Measurements from ENCODE around the gene MYF6.
"Not testable (repeated sequence)": the region's sequence is repeated elsewhere in the genome, so short reads cannot be mapped to it uniquely, and the experiment has no call there.

Gene MYF6

DNA sequence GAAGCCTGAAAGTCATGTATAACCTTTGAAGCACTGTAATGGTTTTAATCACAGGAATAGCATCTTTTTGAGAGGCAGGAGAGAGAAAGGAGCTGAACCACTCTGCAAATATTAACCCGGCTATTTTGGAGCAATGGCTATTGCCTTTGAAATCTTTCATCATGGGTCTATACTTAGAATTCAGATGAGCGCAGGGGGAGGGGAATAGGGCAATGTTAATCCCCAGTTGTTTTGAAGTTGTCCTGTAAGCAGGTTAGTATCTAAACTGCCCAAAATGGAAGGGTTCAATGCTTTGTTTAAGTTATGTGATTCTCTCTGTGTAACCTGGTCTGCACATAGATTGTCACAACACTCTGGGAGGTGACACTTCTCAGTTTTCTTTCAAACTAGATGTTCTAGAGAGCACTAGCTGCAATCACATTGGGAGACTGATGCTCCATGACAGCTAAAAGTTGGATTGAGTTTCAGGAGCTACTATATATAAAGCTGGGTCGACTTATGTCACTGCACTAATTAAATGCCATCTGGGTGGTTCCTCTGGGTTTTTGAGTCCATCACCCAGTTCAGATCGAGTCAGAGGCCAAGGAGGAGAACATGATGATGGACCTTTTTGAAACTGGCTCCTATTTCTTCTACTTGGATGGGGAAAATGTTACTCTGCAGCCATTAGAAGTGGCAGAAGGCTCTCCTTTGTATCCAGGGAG, at the start of gene MYF6:
Gene MYF6, plus strand, starts transcription at position 509 of the 704 bp plus-strand sequence. Its CDS starts 86 bp downstream, at position 595.
- ATAC-seq (no peak), DNase-seq (no peak)

DNA sequence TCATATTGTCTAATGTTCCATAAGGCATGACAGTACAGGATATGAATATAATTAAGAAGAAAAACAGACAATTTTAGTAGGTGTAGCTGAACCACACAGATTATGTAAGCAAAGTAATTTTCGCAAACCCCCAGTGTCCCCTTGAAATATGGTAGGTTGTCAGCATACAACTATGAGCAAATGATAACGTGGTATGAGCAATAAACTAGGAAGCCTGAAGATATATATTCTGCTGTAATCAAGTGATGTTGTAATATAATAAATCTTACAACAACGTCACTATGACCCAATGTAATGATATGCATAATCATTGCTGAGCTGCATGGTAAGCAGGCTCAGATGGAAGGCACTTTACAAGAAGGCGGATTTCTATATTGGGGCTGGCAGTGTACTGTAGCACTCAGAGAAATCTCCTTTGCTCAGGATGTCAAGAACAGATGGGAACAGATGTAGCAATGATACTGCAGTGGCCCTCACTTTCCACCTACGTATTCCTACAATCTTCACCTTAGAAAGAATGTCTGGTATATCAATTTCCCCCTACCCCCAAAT, 47.8 kb upstream of the MYF6 start:
- DNase-seq (no peak), ATAC-seq (no peak)

DNA sequence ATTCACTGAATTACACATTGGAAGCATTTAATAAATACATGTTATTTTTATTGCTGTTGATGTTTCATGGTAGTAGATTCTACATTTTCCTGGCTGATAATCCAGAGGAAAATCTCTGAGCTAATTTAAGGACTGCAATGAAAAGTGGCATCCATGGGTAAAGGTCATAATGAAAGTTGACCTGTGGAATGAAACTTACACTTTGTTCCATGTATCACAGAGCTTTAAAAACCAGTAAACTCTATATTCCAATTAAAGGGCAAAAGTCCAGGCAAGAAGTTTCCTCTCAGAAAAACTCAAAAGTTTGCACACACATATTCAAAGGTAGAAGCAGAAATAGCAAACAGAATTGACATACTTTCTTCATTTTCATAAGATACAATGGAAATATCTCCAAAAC, 44.8 kb upstream of the MYF6 start:
- ATAC-seq, result no peak
- DNase-seq, result no peak

DNA sequence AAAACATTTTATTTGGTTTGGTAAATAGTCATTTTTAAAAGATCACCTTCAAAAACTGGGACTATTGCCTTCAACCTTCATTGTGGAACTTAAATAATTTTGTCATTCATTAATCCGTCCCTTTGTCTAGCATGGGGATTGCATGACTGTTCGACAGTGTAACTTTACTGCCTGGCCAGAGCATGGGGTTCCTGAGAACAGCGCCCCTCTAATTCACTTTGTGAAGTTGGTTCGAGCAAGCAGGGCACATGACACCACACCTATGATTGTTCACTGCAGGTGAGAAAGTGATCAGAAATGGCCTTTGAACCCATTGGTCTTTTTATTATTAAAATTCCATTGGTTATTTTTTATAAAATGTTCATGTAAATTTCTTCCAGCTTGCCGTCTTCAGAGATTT, 37.2 kb upstream of the MYF6 start:
- ATAC-seq, result no peak
- no peak for DNase-seq

DNA sequence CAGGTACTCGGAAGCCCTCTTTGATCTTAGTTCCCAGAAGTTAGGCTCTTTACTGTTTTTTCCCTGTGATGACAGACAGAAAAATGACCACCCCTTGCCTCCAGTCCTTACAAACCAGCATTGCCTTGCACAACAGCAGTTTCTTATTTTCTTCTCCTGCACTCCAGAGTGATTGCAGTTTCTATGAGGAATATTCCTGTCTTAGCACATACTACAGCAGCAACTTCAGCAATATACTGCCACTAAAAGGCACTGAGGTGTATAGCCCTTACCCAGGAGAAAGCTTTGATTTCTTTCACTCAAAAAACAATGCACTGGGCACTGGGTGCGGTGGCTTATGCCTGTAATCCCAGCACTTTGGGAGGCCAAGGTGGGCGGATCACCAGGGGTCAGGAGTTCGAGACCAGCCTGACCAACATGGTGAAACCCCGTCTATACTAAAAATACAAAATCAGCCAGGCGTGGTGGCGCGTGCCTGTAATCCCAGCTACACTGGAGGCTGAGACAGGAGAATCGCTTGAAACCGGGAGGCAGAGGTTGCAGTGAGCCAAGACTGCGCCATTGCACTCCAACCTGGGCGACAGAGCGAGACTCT, 31.3 kb upstream of the MYF6 start:
- not testable (repeated sequence) for DNase-seq, ATAC-seq

DNA sequence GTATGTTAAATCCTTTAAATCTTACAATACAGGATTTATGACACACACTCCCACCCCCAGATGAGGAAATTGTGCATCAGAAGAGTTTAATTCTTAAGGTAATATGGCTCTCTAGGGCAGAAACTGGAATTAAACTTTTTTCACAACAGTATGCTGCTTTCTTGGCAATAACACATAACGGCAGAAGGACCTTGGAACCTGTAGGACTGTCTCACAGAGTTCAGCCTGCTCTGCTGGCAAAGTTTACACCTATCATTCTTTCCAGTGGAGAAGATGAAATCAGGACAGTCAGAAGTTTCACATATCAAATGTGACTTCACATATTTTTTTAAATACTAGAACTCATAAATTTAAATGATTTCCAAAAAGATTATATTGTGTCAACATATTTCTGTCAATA, 30.6 kb upstream of the MYF6 start:
- DNase-seq (no peak), ATAC-seq (no peak)

DNA sequence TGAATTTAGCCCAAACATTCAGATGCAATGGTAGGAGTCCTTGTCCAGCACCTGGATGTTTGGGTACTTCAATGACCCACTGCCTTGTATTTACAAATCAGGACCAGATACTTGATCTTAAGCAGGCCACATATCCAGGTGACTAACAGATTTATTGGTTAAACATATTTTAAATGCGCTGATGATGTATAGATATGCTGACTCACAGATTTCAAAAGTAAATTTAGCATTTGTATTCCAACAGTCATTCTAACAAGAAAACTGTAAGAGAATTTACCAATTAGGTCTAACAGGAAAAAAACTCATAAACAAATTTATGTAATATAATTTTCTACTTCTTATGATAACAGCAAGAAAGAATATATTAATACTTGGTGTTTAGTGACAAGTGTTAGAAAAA, 29.4 kb upstream of the MYF6 start:
- DNase-seq (no peak), ATAC-seq (no peak)

DNA sequence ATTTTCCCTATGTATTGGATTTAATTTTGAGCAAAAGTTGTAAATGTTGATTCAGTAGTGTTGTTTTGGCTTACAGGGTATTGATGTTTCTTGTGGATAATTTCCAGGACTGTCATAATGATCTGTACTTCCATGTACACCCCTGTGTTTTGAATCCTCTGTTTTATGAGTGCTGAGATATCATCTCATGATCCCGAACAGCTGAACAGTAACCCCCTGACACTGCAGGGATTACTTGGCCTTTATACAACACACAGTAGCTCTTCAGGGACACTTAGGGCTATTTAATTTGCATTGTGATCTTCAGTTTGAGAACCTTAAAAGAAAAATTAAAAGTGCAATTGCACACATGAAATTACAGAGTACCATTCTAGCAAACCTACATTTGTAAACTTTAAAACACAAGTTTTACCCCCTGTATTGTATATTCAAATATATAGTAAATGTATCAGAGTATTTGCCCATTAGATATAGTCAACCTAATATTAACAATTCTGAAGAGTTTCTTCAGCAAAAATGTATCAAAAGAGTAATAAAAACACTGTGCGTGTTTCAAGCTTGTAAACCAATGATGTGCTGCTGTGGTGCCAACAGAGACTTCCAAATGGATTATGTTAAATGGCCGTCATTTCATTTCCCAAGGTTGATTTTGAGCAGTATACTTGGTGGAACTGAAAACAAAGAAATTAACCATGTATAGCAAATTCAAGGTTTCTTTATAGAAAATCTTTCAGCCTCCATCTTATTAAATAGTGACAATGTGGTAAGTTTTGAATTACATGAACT, 27.9 kb upstream of the MYF6 start:
- ATAC-seq, result no peak

DNA sequence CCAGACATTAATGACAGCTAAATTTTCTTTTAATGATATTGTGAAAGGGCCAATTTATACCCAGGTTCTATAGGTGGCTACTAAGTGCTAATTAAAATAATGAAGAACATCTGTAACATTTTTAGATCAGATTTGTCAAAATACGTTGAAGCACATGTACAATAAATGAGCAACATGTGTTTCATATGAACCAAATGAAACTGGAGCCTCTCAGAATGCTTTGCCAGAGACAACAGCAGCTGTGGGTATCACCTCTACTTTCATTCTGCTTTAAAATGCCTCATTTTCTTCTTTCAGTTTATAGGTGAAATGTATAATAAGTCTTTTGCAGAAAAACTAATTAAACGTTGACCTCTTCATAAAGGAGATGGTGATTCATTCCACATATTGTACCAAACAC, 26.1 kb upstream of the MYF6 start:
- DNase-seq, result no peak
- ATAC-seq, result no peak

More for the DNA sequence above, 27.9 kb upstream of the MYF6 start:
- no peak for DNase-seq

DNA sequence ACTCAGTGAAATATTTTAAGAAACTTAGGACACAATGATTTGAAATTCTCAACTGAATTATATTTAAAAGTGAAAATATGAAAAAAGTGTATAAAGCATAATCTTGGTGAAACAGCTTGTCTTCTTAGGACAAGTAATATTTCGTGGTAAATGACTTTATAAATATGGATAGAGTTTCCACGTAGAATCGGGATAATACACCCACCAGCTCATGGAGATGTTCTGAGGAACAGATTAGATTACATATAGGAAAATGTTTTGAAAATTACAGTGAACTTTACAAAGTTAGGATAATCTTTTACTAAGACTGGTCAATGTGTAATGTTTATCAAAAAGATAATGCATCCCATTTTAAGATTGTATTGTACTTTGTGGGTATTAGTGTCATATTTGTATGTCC, 25.6 kb upstream of the MYF6 start:
- DNase-seq, result no peak
- no peak for ATAC-seq

DNA sequence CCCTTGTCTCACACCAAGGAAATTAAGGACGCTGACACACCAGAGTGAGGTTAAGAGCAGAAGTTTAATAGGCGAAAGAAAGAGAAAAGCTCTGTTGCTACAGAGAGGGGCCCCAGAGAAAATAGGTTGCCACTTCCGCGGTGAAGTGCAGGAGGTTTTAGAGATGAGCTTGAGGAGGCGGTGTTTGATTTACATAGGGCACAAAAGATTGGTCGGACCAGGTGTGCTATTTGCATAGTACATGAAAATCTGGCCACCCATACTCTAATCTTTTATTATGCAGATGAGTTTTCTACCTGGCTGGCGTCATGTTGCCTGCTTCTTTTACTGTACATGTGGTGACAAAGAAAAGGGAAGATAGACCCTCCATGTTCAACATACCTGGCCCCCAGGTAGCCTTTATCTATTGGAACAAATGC, 23.3 kb upstream of the MYF6 start:
- ATAC-seq, result no peak
- no peak for DNase-seq

DNA sequence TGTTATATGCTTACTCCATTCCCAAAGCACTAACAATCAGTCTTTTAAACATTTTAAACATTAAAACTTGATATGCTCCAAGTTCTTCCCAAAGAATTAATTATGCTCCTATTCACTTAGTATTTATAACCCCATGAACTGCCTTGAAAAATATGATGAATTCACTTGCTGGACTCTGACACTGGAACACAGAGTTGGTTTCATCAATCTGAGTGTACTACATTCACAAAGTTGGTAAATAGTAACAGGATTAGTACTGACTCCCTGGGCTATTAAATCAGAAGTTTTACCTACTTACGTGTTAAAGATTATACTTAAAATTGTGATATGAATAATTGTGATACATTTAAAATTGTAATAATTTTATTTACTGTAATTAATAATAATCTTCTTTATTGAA, 17.3 kb upstream of the MYF6 start:
- DNase-seq, result no peak
- no peak for ATAC-seq

DNA sequence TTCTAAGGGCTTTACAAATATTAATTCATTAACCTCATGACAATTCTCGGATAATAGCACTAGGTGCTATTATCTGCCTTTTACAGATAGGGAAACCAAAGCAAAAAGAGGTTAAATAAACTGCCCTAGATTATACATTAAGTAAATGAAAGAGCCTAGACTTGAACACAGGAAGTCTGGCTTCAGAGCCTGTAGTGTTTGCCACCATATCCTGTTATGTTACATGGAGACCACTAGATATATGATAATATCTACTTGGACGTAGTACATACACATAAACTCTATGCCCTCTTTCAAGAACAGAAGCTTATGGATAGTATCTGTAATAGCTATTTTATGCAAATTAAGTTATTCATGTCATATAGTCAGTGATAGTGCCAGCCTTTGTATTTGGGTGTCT, 16.9 kb upstream of the MYF6 start:
- DNase-seq, result no peak

DNA sequence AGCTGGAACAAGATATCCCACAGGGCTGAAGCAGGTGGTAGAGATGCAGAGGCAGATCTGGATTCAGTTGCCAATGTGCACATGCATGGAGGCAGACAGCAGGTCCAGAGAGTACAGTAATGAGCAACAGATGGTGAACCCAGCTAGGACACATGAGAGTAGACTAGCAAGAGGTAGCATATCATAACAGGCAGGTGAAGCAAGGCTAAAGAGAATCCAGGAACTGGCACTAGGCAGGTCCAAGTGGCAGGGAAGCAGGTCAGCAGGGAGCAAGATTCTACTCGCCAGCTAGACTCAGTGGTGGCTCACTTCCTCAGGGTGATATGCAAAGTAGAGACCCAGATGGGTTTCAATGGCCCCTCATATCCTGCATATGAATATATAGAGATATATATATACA, 15.3 kb upstream of the MYF6 start:
- ATAC-seq, result no peak
- no peak for DNase-seq

More for the DNA sequence above, 16.9 kb upstream of the MYF6 start:
- ATAC-seq, result no peak

DNA sequence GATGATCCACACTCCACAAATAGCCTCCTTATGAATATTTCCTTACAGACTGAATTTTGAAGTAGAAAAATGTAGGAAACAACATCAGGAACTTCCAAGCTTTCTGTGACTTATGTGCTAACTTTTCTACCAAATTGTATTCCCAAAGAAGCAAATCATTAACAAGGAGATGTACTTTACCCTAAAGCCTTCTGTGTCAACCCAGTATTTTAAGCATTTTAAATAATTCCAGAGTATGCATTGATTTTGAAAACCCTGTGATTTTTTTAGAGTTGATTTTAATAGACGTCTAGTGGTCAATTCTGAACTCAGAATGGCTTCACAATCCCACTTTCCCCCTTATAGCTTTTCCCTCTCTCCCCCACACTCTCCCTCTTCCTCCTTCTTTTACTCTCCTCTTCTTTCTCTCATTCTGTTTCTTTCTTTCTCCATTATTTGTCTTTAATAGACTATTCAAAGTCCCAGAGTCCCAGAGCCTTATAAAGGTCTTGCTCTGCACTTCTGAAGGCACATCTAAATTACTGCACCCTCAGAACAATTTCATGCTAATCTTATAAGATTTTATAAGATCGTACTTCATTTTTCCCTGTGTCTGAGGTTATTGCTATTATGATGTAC, 10.1 kb upstream of the MYF6 start:
- no peak for ATAC-seq
- no peak for DNase-seq

DNA sequence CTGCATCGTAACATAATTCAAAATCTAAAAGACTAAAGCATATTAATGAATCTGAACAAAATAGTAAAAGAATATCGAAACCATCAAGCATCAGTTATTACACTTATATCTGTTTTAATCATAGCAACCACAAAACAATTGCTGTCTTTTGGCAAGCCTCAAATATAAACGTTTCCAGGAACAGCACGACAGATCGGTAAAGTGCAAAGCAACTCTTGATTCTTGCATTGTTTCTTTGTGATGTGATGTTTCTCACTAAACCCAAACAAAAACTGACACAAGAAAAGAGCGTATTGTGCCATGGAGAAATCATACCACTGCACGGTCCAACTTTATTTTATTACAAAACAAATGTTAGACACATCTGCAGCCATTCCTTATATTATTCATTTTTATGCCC, 9.2 kb upstream of the MYF6 start:
- no peak for DNase-seq
- no peak for ATAC-seq

DNA sequence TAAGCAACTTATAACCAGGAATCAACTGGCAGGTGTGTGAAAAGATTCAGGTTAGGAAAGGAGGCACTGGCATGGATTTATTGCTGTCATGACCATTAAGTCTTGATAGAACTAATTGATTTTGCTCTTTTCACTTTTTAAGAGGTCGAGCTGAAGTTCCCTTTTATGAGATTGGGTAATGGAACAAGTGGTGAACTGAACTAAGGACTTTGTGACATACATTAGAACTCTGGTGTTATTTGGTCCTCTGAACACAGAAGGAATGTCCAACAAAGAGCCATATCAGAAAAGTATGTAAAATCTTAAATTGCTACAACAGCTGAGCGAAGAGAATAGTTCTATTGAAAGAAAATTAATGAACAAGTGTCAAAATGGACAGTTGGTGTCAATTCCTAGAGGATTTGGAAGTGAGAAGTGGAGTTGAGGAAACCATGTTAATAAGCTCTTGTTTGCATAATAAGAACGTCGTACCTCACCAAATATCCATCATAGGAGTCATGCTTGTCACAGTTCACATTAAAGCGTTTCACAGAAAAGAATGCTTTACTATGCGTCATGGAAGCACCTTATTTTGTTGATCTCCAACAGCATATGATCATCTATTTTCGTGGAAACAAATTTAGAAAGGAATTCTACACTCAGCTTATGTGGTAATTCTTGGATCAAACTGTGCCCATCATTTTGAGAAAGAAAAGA, 8.4 kb upstream of the MYF6 start:
- ATAC-seq (no peak), DNase-seq (no peak)

DNA sequence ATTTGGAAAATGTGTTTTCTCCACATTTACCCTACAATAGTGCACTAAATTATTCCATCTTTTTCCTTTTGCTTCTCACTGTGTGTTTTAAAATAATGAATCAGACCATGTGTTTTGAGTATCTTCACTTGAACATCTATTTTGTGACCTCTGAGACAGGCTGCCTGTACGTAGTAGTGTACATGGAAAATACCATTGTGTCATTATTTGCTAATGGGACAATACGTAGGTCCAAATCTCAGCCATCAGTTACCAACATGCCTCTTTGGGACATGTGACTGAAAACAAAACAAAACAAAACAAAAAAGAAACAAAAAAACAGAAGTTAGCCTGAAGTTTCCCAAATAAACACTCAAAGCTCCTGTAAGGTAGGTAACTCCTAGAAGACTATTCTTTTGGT, 7.1 kb upstream of the MYF6 start:
- no peak for ATAC-seq
- no peak for DNase-seq

DNA sequence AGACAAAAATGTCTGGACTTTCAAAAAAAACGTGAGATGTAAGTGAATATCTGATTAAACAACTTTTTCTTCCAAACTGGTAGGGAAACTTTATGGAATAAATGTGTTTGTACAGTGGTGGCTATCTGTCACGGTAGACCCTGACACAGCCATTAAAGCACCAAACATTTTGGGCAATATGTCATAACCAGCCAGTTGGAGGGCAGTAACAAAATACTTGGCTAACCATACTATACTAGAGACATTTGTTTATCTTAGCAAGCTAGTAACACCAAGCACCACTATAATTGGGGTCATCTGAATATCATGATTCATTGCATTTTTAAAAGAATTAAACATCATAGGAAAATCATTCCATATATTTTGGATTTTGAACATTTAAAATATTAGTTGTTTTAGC, 6.0 kb upstream of the MYF6 start:
- DNase-seq (no peak), ATAC-seq (no peak)

DNA sequence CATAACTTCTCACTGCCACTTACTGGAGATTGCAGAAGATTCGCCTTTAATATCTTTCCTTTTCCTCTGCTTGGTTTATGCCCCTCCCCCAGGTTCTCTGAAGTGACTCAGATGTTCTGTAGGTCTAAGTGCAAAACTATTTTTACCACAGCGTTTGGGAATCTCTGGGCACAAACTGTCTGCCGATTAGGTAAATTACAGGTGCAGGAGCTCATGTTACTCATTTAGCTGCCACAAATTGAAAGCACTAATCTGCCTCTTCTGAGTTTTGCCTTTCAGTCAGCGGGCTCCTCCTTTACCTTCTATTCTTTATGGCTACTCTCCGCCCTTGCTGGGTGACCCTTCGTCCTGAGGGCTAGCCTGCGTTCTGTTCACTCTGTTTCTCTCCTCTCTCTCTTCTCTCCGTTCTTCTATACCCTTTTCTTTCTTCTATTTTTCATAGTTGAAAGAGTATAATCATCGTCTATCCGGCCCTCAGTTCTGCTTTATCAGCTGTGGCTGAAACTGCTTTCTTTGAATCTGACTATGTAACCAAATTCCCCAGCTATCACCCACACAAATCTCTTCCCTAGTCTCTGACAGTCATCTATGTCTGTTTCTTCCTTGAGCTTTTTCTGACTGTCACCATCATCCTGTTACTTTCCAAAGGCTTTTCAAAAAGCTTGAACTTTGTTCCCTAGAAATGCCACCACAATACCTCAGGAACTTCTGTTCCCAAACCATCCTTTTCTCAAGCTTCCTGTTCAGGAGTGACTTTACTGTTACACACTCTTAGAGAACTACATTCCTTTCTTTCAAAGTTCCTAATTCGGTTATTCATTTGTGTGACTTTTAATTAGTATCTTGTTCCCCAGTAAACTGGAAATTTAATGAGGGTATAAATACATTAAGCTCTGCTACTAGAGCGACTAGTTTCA, 4.3 kb upstream of the MYF6 start:
- ATAC-seq, result no peak
- no peak for DNase-seq

DNA sequence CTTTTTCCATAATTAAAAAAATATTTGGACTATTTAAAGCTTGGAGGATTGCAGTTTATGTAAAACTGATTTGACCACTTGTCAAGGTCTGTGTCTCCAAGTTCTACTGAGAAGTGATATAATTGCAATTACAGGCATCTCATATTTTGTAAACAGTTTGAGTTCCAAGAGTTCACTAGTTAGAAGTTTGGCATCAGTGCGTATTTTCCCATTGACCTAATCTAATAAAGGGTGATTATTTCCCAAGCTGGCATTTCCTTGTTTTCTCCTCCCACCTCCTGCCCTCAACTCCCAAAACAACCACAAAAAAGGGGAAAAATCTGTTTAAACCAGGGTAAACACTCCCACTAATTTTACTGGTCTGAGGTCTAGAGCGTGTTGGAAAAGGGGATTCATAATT, 3.0 kb upstream of the MYF6 start:
- no peak for ATAC-seq
- DNase-seq, result no peak

All from stimulated activated naive CD8-positive, alpha-beta T cell treated with anti-CD3 and anti-CD28 coated beads, Interleukin-15, Interleukin-2, amounts not matched to agents 100 U/mL and 50 U/mL, for 24 hours (primary cell).